HepG2 (cell line): ENCODE measurements around the gene PLA2G12B. TPM values are rescaled to one million over a fixed set of nuclear protein-coding genes. Genes with fewer than 3 reads are reported as not detected.

ENCODE experiments used
- ATAC-seq: fragments of 200-7000 bp; cut with Tn5 transposase; 3 replicates; pipeline ENCODE4 v1.9.1; 2020; ENCODE audit warnings: mild to moderate bottlenecking, moderate library complexity
- BruUV-seq: library from RNA; stranded (reverse); fragments of 400-500 nt; replicated peaks from 2 replicates; lab custom pipeline; 2021; lab: Mats Ljungman, UMichigan
- CTCF ChIA-PET: fragments of 300-600 bp; formaldehyde crosslinking; extraction: SDS; loops from one replicate; lab custom pipeline; 2021; ENCODE audit warnings: low total read pairs, inconsistent platforms, low intra/inter-chr PET ratio; lab: Yijun Ruan, JAX
- POLR2A ChIA-PET: fragments of 350-600 bp; sonication (Branson Sonifier 250); formaldehyde crosslinking; loops from one replicate; lab custom pipeline; 2020; ENCODE audit warnings: antibody characterized with exemption, inconsistent platforms; lab: Yijun Ruan, JAX
- DNase-seq: peaks from one replicate; pipeline ENCODE4 v3.0.0-alpha.2; 2015; ENCODE audit warnings: low spot score
- FAIRE-seq: peaks from 3 replicates; lab custom pipeline; 2011; peaks lifted over from hg19 to GRCh38; lab: Jason Lieb, UNC
- H2AFZ ChIP-seq: one replicate; pipeline ENCODE4 v1.6.1; 2011; ENCODE audit warnings: low read length, inconsistent platforms
- H3K27ac ChIP-seq: fragments of 300-600 bp; 3 replicates; pipeline ENCODE4 v1.8.0; 2011; ENCODE audit warnings: mixed run types, mild to moderate bottlenecking, mixed read lengths, low read length, inconsistent platforms; ENCODE audit not compliant: insufficient read depth; ENCODE audit errors: extremely low read length
- H3K27me3 ChIP-seq, 2 experiments: fragments of 200-600 bp in 1 of 2; 2 replicates in 1 of 2; 3 replicates in 1 of 2; pipeline versions ENCODE4 v1.6.0 to v1.8.0; 2011; ENCODE audit warnings: low read length in 2 of 2, mild to moderate bottlenecking in 2 of 2, moderate library complexity in 2 of 2, inconsistent platforms in 1 of 2; ENCODE audit not compliant: insufficient read depth in 2 of 2, control insufficient read depth in 1 of 2
- H3K36me3 ChIP-seq, 2 experiments: fragments of 200-600 bp in 1 of 2; replicated peaks in 1 of 2; 2 replicates in 1 of 2; 3 replicates in 1 of 2; pipeline versions ENCODE4 v1.5.1 to v1.8.0; 2011; ENCODE audit warnings: low read length in 2 of 2, inconsistent platforms in 1 of 2; ENCODE audit not compliant: insufficient read depth in 2 of 2, control insufficient read depth in 1 of 2
- H3K4me1 ChIP-seq: 2 replicates; pipeline ENCODE4 v1.5.1; 2012; ENCODE audit warnings: low read length, inconsistent platforms; ENCODE audit not compliant: insufficient read depth
- H3K4me2 ChIP-seq: 2 replicates; pipeline ENCODE4 v1.6.0; 2011; ENCODE audit warnings: low read depth, low read length, inconsistent platforms
- H3K4me3 ChIP-seq, 3 experiments: fragments of 200-600 bp in 1 of 3; sonication (generic), shearing (Covaris generic) in 1 of 3; replicated peaks in 1 of 3; 2 replicates each; pipeline ENCODE4 v1.5.1; 2011 to 2016; ENCODE audit warnings: low read length in 3 of 3, inconsistent platforms in 2 of 3, low read depth in 2 of 3, mild to moderate bottlenecking in 2 of 3, control low read depth in 1 of 3, mixed read lengths in 1 of 3; ENCODE audit not compliant: insufficient read depth in 1 of 3
- H3K79me2 ChIP-seq: one replicate; pipeline ENCODE4 v1.6.1; 2011; ENCODE audit warnings: low read length, inconsistent platforms; ENCODE audit not compliant: insufficient read depth
- H3K9ac ChIP-seq: 2 replicates; pipeline ENCODE4 v1.6.0; 2011; ENCODE audit warnings: mild to moderate bottlenecking, low read depth, low read length, inconsistent platforms; ENCODE audit not compliant: insufficient read depth
- H3K9me3 ChIP-seq: 2 replicates; pipeline ENCODE4 v1.5.1; 2012; ENCODE audit warnings: mild to moderate bottlenecking, low read length
- H4K20me1 ChIP-seq: 2 replicates; pipeline ENCODE4 v1.6.0; 2011; ENCODE audit warnings: inconsistent platforms, mild to moderate bottlenecking, low read length, moderate library complexity; ENCODE audit not compliant: insufficient read depth
- BCL6 ChIP-seq: IDR thresholded peaks from 2 replicates; pipeline ENCODE4 v1.6.1; 2016; ENCODE audit warnings: missing genetic modification reagents, missing compliant biosample characterization
- CEBPB ChIP-seq: IDR thresholded peaks from 2 replicates; pipeline ENCODE4 v1.6.1; 2011; ENCODE audit warnings: low read depth, low read length, improper control_type of control experiment, borderline replicate concordance
- JUN ChIP-seq: sonication (generic); formaldehyde crosslinking; IDR thresholded peaks from 2 replicates; pipeline ENCODE4 v1.4.0; 2020; ENCODE audit warnings: mild to moderate bottlenecking, missing genetic modification reagents
- RFX5 ChIP-seq: IDR thresholded peaks from 2 replicates; pipeline ENCODE4 v1.6.1; 2011; ENCODE audit warnings: low read depth, low read length, improper control_type of control experiment
- WGBS: methylation state at CpG from one replicate; pipeline ENCODE4 v1.1.6; 2017; ENCODE audit warnings: low lambda C conversion rate; 5-methylcytosine and 5-hydroxymethylcytosine counted together
- in situ Hi-C: cut with HindIII; loops from 2 replicates; pipeline ENCODE4 v1.10.0; 2017; ENCODE audit warnings: low pct_unique_long_range_greater_than_20kb; ENCODE audit not compliant: extremely low pct_ligation_motif_present
- intact Hi-C: fragments of 100-400 bp; cut with micrococcal nuclease; formaldehyde crosslinking; loops from one replicate; pipeline ENCODE4 v1.10.0; 2022; ENCODE audit not compliant: unreplicated experiment
- polyA plus RNA-seq, 8 experiments: library from polyadenylated mRNA; depleted of rRNA in 3 of 8; stranded (reverse) in 7 of 8; unstranded in 1 of 8; fragments of >200 nt; fragmentation: Illumina TruSeq in 4 of 8; extraction: Trizol in 4 of 8; gene quantifications; 2 replicates each; pipeline versions ENCODE4 v1.2.1 to v1.2.3, GENCODE V29; 2011 to 2016; ENCODE audit warnings: low read depth in 4 of 8, missing spikeins in 1 of 8, mixed read lengths in 1 of 8; ENCODE audit not compliant: insufficient read depth in 1 of 8
- total RNA-seq, 5 experiments: library from RNA; depleted of rRNA; stranded (reverse); fragments of >200 nt; fragmentation: Illumina TruSeq; extraction: Trizol; gene quantifications; 2 replicates each; pipeline ENCODE4 v1.2.3, GENCODE V29; 2016; ENCODE audit warnings: low read depth in 1 of 5

PLA2G12B gene
- total and polyA plus RNA-seq, 2 of the 13 experiments (the other 11 are each of a cell fraction or from before 2014, with no cell fraction given), result 7.7 to 38.0 TPM

DNA sequence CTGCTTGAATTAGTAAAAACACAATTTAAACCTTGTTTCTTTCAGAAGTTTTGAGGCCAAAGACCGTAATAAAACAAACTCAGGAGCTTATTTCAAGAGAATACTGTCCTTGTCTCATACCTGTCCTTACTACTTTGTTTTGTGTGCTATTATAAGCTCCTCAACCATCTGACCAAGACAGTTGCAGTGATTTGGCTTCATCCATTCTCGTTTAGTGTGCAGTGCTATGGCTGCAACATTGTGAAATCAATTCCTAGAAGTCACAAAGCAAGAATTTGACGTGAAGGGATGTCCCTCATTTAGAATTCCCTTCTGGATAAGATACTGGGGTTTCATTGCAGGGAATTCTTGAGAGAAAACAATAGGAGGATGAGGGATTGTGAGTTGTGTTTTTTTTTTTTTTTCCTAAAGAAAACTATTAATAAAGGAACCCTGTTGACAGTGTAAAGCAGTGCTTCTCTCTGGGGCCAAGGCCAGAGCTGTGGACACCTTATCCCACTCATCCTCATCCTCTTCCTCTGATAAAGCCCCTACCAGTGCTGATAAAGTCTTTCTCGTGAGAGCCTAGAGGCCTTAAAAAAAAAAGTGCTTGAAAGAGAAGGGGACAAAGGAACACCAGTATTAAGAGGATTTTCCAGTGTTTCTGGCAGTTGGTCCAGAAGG lies 61.3 kb downstream of the PLA2G12B start, which contains the start of gene OIT3:
TSS of gene OIT3 (plus strand) at position 604 of the 663 bp plus-strand sequence. CDS start 60 bp downstream, outside the sequence.
- Histone ChIP-seq H3K4me1 (peaks cover 24% of the 10 kb centered on the region), H3K79me2 (no peaks in the 10 kb centered on the region), H2AFZ (no peak within 1 kb of the TSS), H3K27ac (peak within 1 kb of the TSS; percentile 28), H4K20me1 (no peaks in the 10 kb centered on the region), H3K27me3 (no peaks in the 10 kb centered on the region; a peak in 2 of 5 replicates), H3K36me3 (no peaks in the 10 kb centered on the region), H3K9me3 (no peaks in the 10 kb centered on the region), H3K9ac (no peak within 1 kb of the TSS), H3K4me3 (no peak within 1 kb of the TSS), H3K4me2 (no peak within 1 kb of the TSS)
- no peak for DNase-seq
- in situ Hi-C loops (no loop called here), intact Hi-C loops (no loop called here)
- POLR2A ChIA-PET, result interaction anchor here (0.7 kb wide), 1 partner anchor 203 kb away, joined by 3 read pairs; no protein-coding TSS in a partner anchor
- no peak for ATAC-seq
- CTCF ChIA-PET, result no interaction called here
- FAIRE-seq, result no peak
- TF ChIP-seq CEBPB (peak; percentile 21; the same call in 1 of the 2 replicates), BCL6 (peak; percentile 92), JUN (no peak)
- BruUV-seq, result no TSS peak
- 37% methylated on average over 4 of the region's 4 CpGs for WGBS

DNA sequence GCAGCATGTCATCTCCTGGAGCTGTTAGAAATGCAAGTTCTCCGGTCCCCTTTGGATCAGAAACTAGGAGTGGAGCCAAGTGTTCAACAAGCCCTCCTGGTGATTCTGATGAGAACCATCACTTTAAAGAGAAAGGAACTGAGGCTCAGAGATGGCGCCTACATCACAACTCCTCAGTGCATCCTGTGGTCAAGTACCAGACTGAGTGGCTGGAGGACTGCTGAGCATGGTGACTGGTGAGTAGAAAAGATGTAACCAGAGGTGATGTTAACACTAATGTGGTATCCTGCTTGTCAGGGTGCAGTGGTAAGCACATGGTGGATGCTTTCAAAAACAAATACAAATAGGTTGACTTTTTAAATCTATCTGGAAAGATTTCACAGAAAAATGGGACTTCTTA lies 64.5 kb downstream of the PLA2G12B start:
- Histone ChIP-seq H3K79me2 (no peaks in the 10 kb centered on the region), H3K27me3 (no peaks in the 10 kb centered on the region; a peak in 1 of 5 replicates), H3K9ac (no peak overlapping the region), H3K9me3 (no peaks in the 10 kb centered on the region), H3K4me3 (no peak overlapping the region), H3K36me3 (peaks cover 3% of the 10 kb centered on the region in 2 experiments; a peak in 2 of 5 replicates), H2AFZ (no peak overlapping the region), H4K20me1 (no peaks in the 10 kb centered on the region), H3K27ac (no peak overlapping the region), H3K4me2 (no peak overlapping the region), H3K4me1 (peaks cover 24% of the 10 kb centered on the region)
- no peak for ATAC-seq
- CTCF ChIA-PET, result no interaction called here
- FAIRE-seq, result no peak
- DNase-seq, result no peak
- POLR2A ChIA-PET, result no interaction called here
- no peak for TF ChIP-seq RFX5
- WGBS, result 93% methylated on average over 2 of the region's 2 CpGs
- no TSS peak for BruUV-seq
- in situ Hi-C loops, result no loop called here
- intact Hi-C loops, result no loop called here
